Gastrocnemius medialis (tissue), 4 donors: Measurements from ENCODE around the gene PNMA1.

Experiments used
- POLR2A ChIP-seq, 2 donors: fragments of 450-650 bp; IDR thresholded peaks; one replicate each; pipeline ENCODE4 v1.6.1; 2017; ENCODE audit warnings: antibody characterized with exemption in 2 of 2, mild to moderate bottlenecking in 2 of 2, moderate library complexity in 2 of 2
- TF ChIP-seq, protein P1 (sequence below), 5 experiments: fragments of 450-650 bp in 3 of 5; fragments of 200-600 bp in 2 of 5; sonication (generic) in 2 of 5; IDR thresholded peaks in 4 of 5; conservative IDR thresholded peaks in 1 of 5; 1 replicate in 4 of 5; 2 replicates in 1 of 5; pipeline ENCODE4 v1.5.1; 2016 to 2019; ENCODE audit warnings: antibody characterized with exemption in 5 of 5, mild to moderate bottlenecking in 3 of 5, moderate library complexity in 3 of 5

GRCh38 chr14:73745571-73746519, 31.7 kb upstream of the PNMA1 start:
- TF ChIP-seq, protein P1, sequence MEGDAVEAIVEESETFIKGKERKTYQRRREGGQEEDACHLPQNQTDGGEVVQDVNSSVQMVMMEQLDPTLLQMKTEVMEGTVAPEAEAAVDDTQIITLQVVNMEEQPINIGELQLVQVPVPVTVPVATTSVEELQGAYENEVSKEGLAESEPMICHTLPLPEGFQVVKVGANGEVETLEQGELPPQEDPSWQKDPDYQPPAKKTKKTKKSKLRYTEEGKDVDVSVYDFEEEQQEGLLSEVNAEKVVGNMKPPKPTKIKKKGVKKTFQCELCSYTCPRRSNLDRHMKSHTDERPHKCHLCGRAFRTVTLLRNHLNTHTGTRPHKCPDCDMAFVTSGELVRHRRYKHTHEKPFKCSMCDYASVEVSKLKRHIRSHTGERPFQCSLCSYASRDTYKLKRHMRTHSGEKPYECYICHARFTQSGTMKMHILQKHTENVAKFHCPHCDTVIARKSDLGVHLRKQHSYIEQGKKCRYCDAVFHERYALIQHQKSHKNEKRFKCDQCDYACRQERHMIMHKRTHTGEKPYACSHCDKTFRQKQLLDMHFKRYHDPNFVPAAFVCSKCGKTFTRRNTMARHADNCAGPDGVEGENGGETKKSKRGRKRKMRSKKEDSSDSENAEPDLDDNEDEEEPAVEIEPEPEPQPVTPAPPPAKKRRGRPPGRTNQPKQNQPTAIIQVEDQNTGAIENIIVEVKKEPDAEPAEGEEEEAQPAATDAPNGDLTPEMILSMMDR (IDR thresholded peaks at IDR 0.05 in 4 of 5, conservative IDR thresholded peaks at IDR 0.05 in 1 of 5), result no peak
- TF ChIP-seq POLR2A (IDR thresholded peaks at IDR 0.05), result no peak
